Esophagus muscularis mucosa (tissue), 4 donors: ENCODE results near the gene C11orf71. TPM values are rescaled to one million over a fixed set of nuclear protein-coding genes. Genes with fewer than 3 reads are reported as not detected.

Experiments used
- DNase-seq: peaks from one replicate; pipeline ENCODE4 v3.0.0-alpha.2; 2017; ENCODE audit errors: extremely low spot score
- H3K27ac ChIP-seq, 4 donors: fragments of 200-600 bp; sonication (generic); replicated peaks in 1 of 4; 1 replicate in 3 of 4; 2 replicates in 1 of 4; pipeline ENCODE4 v1.5.1; 2016 to 2019; ENCODE audit warnings: mild to moderate bottlenecking in 1 of 4
- H3K27me3 ChIP-seq, 4 donors: fragments of 200-600 bp; sonication (generic); one replicate each; pipeline versions ENCODE4 v1.5.1 to v1.6.0; 2016 to 2019
- H3K36me3 ChIP-seq, 4 donors: fragments of 200-600 bp; sonication (generic); one replicate each; pipeline ENCODE4 v1.5.1; 2016 to 2019
- H3K4me1 ChIP-seq, 4 donors: fragments of 200-600 bp; sonication (generic); one replicate each; pipeline ENCODE4 v1.5.1; 2016 to 2019
- H3K4me3 ChIP-seq, 4 donors: fragments of 200-600 bp; sonication (generic); 1 replicate in 2 of 4; 2 replicates in 2 of 4; pipeline ENCODE4 v1.5.1; 2016 to 2019; ENCODE audit warnings: mild to moderate bottlenecking in 4 of 4, moderate library complexity in 1 of 4
- H3K9me3 ChIP-seq, 4 donors: fragments of 200-600 bp; sonication (generic); 1 replicate in 3 of 4; 2 replicates in 1 of 4; pipeline ENCODE4 v1.5.1; 2016 to 2019
- CTCF ChIP-seq, 3 experiments: fragments of 200-600 bp in 2 of 3; fragments of 450-650 bp in 1 of 3; sonication (generic) in 2 of 3; IDR thresholded peaks; one replicate each; pipeline ENCODE4 v1.5.1; 2017 to 2019; ENCODE audit warnings: antibody characterized with exemption in 3 of 3, mild to moderate bottlenecking in 2 of 3, moderate library complexity in 1 of 3
- EP300 ChIP-seq: sonication (generic); formaldehyde crosslinking; IDR thresholded peaks from one replicate; pipeline ENCODE4 v1.6.1; 2017; ENCODE audit warnings: antibody characterized with exemption
- POLR2A ChIP-seq: fragments of 450-650 bp; IDR thresholded peaks from one replicate; pipeline ENCODE4 v1.6.1; 2017; ENCODE audit warnings: antibody characterized with exemption, moderate library complexity, mild to moderate bottlenecking, low read depth
- POLR2AphosphoS5 ChIP-seq, 2 donors: sonication (generic); formaldehyde crosslinking; IDR thresholded peaks; one replicate each; pipeline ENCODE4 v1.6.1; 2017; ENCODE audit warnings: antibody characterized with exemption in 2 of 2
- WGBS: methylation state at CpG from one replicate; pipeline ENCODE4 v1.1.5; 2018; 5-methylcytosine and 5-hydroxymethylcytosine counted together
- intact Hi-C: fragments of 100-400 bp; cut with DNase I; formaldehyde crosslinking; loops from one replicate; pipeline ENCODE4 v1.15.1; 2023
- total RNA-seq, 4 donors: library from RNA; depleted of rRNA; stranded (reverse); fragments of >200 nt; gene quantifications; one replicate each; pipeline versions ENCODE4 v1.1.0 to v1.2.1, GENCODE V29; 2016

Gene C11orf71
- total RNA-seq, 4 donors from 2014 or later, result 5.0 to 6.2 (median 5.6) TPM

GRCh38 chr11:114397349-114397982 is 2.8 kb downstream of the C11orf71 start:
- no peaks in the 10 kb centered on the region for H3K36me3 ChIP-seq
- peaks cover 15 to 40% (median 32%) of the 10 kb centered on the region in 4 donors for H3K4me1 ChIP-seq
- intact Hi-C loops, result no loop called here
- no peaks in the 10 kb centered on the region for H3K27me3 ChIP-seq
- no peaks in the 10 kb centered on the region for H3K9me3 ChIP-seq
- H3K27ac ChIP-seq, result no peak overlapping the region
- WGBS, result 64% methylated on average over 2 of the region's 2 CpGs
- no peak for DNase-seq
- H3K4me3 ChIP-seq, result no peak overlapping the region
- TF ChIP-seq POLR2A (no peak), CTCF (IDR thresholded peaks at IDR 0.05) (no peak), EP300 (no peak), POLR2AphosphoS5 (IDR thresholded peaks at IDR 0.05) (no peak)

- Histone ChIP-seq H3K4me3 (no peak overlapping the region), H3K9me3 (no peaks in the 10 kb centered on the region), H3K27ac (no peak overlapping the region), H3K36me3 (no peaks in the 10 kb centered on the region), H3K4me1 (peaks cover 13 to 34% (median 27%) of the 10 kb centered on the region in 4 donors), H3K27me3 (no peaks in the 10 kb centered on the region)
- DNase-seq, result no peak
- intact Hi-C loops, result no loop called here
- TF ChIP-seq POLR2AphosphoS5 (IDR thresholded peaks at IDR 0.05) (no peak), EP300 (no peak), POLR2A (no peak), CTCF (IDR thresholded peaks at IDR 0.05) (no peak)
Observed at GRCh38 chr11:114396916-114397315, 3.4 kb downstream of the C11orf71 start.

GRCh38 chr11:114395736-114396135 is 4.6 kb downstream of the C11orf71 start:
- peaks cover 13 to 26% (median 20%) of the 10 kb centered on the region in 4 donors for H3K4me1 ChIP-seq
- WGBS, result 67% methylated on average over 2 of the region's 3 CpGs
- no peaks in the 10 kb centered on the region for H3K9me3 ChIP-seq
- intact Hi-C loops, result no loop called here
- peaks cover 0 to 3% (median 0%) of the 10 kb centered on the region in 4 donors for H3K27me3 ChIP-seq
- H3K36me3 ChIP-seq, result no peaks in the 10 kb centered on the region
- no peak overlapping the region for H3K27ac ChIP-seq
- DNase-seq, result no peak
- TF ChIP-seq POLR2AphosphoS5 (IDR thresholded peaks at IDR 0.05), result no peak
- H3K4me3 ChIP-seq, result no peak overlapping the region

- 85% methylated on average over 4 of the region's 4 CpGs for WGBS
- Histone ChIP-seq H3K27me3 (peaks cover 0 to 3% (median 0%) of the 10 kb centered on the region in 4 donors), H3K9me3 (no peaks in the 10 kb centered on the region), H3K27ac (no peak overlapping the region), H3K36me3 (no peaks in the 10 kb centered on the region), H3K4me1 (peaks cover 0 to 6% (median 6%) of the 10 kb centered on the region in 4 donors), H3K4me3 (no peak overlapping the region)
- intact Hi-C loops, result no loop called here
- TF ChIP-seq CTCF (IDR thresholded peaks at IDR 0.05), result no peak
- no peak for TF ChIP-seq POLR2A
- TF ChIP-seq POLR2AphosphoS5 (IDR thresholded peaks at IDR 0.05), result no peak
- TF ChIP-seq EP300, result no peak
- no peak for DNase-seq
Observed at GRCh38 chr11:114392735-114393667, 7.3 kb downstream of the C11orf71 start.

- H3K27me3 ChIP-seq, result peaks cover 0 to 3% (median 0%) of the 10 kb centered on the region in 4 donors
- DNase-seq, result no peak
- H3K4me3 ChIP-seq, result no peak overlapping the region
- intact Hi-C loops, result no loop called here
- no peak for TF ChIP-seq EP300
- TF ChIP-seq POLR2AphosphoS5 (IDR thresholded peaks at IDR 0.05), result no peak
- peaks cover 0 to 4% (median 0%) of the 10 kb centered on the region in 4 donors for H3K9me3 ChIP-seq
- H3K4me1 ChIP-seq, result no peaks in the 10 kb centered on the region
- H3K36me3 ChIP-seq, result no peaks in the 10 kb centered on the region
- no peak overlapping the region for H3K27ac ChIP-seq
- WGBS, result 95% methylated on average over 1 of the region's 1 CpG
Observed at GRCh38 chr11:114386545-114386944, 13.8 kb downstream of the C11orf71 start.
